ENCODE results near the gene GALM. TPM values are rescaled to one million over a fixed set of nuclear protein-coding genes. Genes with fewer than 3 reads are reported as not detected.

The GALM gene
- total and polyA plus RNA-seq, 2 of the 13 experiments (the other 11 are each of a cell fraction or from before 2014, with no cell fraction given): 65.5 to 90.0 TPM

- TF ChIP-seq, protein P1, sequence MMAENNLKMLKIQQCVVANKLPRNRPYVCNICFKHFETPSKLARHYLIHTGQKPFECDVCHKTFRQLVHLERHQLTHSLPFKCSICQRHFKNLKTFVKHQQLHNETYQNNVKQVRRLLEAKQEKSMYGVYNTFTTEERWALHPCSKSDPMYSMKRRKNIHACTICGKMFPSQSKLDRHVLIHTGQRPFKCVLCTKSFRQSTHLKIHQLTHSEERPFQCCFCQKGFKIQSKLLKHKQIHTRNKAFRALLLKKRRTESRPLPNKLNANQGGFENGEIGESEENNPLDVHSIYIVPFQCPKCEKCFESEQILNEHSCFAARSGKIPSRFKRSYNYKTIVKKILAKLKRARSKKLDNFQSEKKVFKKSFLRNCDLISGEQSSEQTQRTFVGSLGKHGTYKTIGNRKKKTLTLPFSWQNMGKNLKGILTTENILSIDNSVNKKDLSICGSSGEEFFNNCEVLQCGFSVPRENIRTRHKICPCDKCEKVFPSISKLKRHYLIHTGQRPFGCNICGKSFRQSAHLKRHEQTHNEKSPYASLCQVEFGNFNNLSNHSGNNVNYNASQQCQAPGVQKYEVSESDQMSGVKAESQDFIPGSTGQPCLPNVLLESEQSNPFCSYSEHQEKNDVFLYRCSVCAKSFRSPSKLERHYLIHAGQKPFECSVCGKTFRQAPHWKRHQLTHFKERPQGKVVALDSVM (CRISPR knock-in tag; IDR thresholded peaks at IDR 0.05): 0 out of 2 replicates have a peak, but pooled peaks have one; percentile 34
- TF ChIP-seq, protein P2, sequence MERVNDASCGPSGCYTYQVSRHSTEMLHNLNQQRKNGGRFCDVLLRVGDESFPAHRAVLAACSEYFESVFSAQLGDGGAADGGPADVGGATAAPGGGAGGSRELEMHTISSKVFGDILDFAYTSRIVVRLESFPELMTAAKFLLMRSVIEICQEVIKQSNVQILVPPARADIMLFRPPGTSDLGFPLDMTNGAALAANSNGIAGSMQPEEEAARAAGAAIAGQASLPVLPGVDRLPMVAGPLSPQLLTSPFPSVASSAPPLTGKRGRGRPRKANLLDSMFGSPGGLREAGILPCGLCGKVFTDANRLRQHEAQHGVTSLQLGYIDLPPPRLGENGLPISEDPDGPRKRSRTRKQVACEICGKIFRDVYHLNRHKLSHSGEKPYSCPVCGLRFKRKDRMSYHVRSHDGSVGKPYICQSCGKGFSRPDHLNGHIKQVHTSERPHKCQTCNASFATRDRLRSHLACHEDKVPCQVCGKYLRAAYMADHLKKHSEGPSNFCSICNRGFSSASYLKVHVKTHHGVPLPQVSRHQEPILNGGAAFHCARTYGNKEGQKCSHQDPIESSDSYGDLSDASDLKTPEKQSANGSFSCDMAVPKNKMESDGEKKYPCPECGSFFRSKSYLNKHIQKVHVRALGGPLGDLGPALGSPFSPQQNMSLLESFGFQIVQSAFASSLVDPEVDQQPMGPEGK (CRISPR knock-in tag; IDR thresholded peaks at IDR 0.05): peak; percentile 49
- TF ChIP-seq SMAD3 (CRISPR knock-in tag; IDR thresholded peaks at IDR 0.05) (0 out of 2 replicates have a peak, but pooled peaks have one; percentile 29), POGZ (CRISPR knock-in tag; IDR thresholded peaks at IDR 0.05) (peak; percentile 58; the same call in 1 of the 2 replicates), ZNF484 (CRISPR knock-in tag; IDR thresholded peaks at IDR 0.05; ENCODE audit: borderline replicate concordance, low read depth) (no peak), CREM (IDR thresholded peaks at IDR 0.05) (peak; percentile 69; the same call in 1 of the 2 replicates), CREM (CRISPR knock-in tag; IDR thresholded peaks at IDR 0.05) (no peak), SIX1 (CRISPR knock-in tag; IDR thresholded peaks at IDR 0.05; ENCODE audit: borderline replicate concordance) (peak; percentile 44; the same call in 1 of the 2 replicates), CSRNP1 (CRISPR knock-in tag; IDR thresholded peaks at IDR 0.05) (0 out of 2 replicates have a peak, but pooled peaks have one; percentile 43), ZSCAN25 (CRISPR knock-in tag; IDR thresholded peaks at IDR 0.05) (no peak), ZNF605 (CRISPR knock-in tag; IDR thresholded peaks at IDR 0.05) (peak; percentile 26; the same call in 1 of the 2 replicates), FIP1L1 (IDR thresholded peaks at IDR 0.05; ENCODE audit: borderline replicate concordance, insufficient read depth, low read depth, low read length) (no peak), HDAC2 (CRISPR knock-in tag; IDR thresholded peaks at IDR 0.05) (peak; percentile 56; the same call in 1 of the 2 replicates), ERF (CRISPR knock-in tag; IDR thresholded peaks at IDR 0.05) (0 out of 2 replicates have a peak, but pooled peaks have one; percentile 56), ELF3 (CRISPR knock-in tag; IDR thresholded peaks at IDR 0.05) (peak; percentile 50)
- TF ChIP-seq, protein P3, sequence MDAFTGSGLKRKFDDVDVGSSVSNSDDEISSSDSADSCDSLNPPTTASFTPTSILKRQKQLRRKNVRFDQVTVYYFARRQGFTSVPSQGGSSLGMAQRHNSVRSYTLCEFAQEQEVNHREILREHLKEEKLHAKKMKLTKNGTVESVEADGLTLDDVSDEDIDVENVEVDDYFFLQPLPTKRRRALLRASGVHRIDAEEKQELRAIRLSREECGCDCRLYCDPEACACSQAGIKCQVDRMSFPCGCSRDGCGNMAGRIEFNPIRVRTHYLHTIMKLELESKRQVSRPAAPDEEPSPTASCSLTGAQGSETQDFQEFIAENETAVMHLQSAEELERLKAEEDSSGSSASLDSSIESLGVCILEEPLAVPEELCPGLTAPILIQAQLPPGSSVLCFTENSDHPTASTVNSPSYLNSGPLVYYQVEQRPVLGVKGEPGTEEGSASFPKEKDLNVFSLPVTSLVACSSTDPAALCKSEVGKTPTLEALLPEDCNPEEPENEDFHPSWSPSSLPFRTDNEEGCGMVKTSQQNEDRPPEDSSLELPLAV (CRISPR knock-in tag; conservative IDR thresholded peaks at IDR 0.05; ENCODE audit: low read depth): no peak
- TF ChIP-seq, protein P4, sequence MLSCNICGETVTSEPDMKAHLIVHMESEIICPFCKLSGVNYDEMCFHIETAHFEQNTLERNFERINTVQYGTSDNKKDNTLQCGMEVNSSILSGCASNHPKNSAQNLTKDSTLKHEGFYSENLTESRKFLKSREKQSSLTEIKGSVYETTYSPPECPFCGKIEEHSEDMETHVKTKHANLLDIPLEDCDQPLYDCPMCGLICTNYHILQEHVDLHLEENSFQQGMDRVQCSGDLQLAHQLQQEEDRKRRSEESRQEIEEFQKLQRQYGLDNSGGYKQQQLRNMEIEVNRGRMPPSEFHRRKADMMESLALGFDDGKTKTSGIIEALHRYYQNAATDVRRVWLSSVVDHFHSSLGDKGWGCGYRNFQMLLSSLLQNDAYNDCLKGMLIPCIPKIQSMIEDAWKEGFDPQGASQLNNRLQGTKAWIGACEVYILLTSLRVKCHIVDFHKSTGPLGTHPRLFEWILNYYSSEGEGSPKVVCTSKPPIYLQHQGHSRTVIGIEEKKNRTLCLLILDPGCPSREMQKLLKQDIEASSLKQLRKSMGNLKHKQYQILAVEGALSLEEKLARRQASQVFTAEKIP (CRISPR knock-in tag; IDR thresholded peaks at IDR 0.05; ENCODE audit: borderline replicate concordance): no peak
- TF ChIP-seq, protein P5, sequence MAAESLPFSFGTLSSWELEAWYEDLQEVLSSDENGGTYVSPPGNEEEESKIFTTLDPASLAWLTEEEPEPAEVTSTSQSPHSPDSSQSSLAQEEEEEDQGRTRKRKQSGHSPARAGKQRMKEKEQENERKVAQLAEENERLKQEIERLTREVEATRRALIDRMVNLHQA (CRISPR knock-in tag; IDR thresholded peaks at IDR 0.05): no peak
Observed at GRCh38 chr2:38685116-38685735, 19.3 kb downstream of the GALM start (continued).

Measured in HepG2 (cell line).